ENCODE measurements around the gene CD200. TPM values are rescaled to one million over a fixed set of nuclear protein-coding genes. Genes with fewer than 3 reads are reported as not detected.
"Not testable (repeated sequence)": the region's sequence is repeated elsewhere in the genome, so short reads cannot be mapped to it uniquely, and the experiment has no call there.

Gene CD200
- polyA plus RNA-seq, 2 of the 4 experiments (the other 2 are of a cell fraction) = not detected

- TF ChIP-seq JUN (IDR thresholded peaks at IDR 0.05) (no peak), BHLHE40 (IDR thresholded peaks at IDR 0.05; ENCODE audit: low read depth, low read length) (no peak), SREBF2 (IDR thresholded peaks at IDR 0.05) (no peak)
- TF ChIP-seq, protein P1, sequence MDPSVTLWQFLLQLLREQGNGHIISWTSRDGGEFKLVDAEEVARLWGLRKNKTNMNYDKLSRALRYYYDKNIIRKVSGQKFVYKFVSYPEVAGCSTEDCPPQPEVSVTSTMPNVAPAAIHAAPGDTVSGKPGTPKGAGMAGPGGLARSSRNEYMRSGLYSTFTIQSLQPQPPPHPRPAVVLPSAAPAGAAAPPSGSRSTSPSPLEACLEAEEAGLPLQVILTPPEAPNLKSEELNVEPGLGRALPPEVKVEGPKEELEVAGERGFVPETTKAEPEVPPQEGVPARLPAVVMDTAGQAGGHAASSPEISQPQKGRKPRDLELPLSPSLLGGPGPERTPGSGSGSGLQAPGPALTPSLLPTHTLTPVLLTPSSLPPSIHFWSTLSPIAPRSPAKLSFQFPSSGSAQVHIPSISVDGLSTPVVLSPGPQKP (IDR thresholded peaks at IDR 0.05; ENCODE audit: low read depth, low read length) = no peak
These were observed 68.7 kb downstream of the CD200 start (continued) for GRCh38 chr3:112401617-112402016.

DNA sequence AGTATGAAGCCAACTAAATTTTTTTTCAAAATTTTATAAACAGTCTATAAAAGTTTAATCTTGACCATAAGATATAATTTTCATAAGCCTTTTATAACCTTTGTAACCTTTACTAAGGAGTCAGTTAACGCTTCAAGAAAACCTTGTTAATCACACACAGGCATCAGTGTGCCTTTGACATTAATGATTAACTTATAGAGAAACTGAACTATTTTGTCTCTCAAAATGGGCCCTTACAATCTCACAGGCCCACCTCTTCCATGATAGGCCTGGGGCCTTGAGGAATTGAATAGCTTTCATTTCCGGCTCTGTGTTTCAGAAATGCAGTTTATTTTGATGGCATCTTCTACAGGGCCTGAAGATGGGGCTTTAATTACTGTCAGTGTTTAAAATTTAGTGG, 70.1 kb downstream of the CD200 start:
- ChIA-PET POLR2A (no interaction called here), CTCF (no interaction called here)
- Histone ChIP-seq H3K4me1 (no peaks in the 10 kb centered on the region), H3K27ac (no peak overlapping the region), H3K9me3 (no peaks in the 10 kb centered on the region), H3K4me3 (no peak overlapping the region), H3K4me2 (no peak overlapping the region)
- TF ChIP-seq FOXS1 (CRISPR knock-in tag; IDR thresholded peaks at IDR 0.05) (no peak), MAFK (IDR thresholded peaks at IDR 0.05; ENCODE audit: partially characterized antibody) (no peak), BHLHE40 (IDR thresholded peaks at IDR 0.05; ENCODE audit: low read depth, low read length) (no peak)
- 89% methylated on average over 2 of the region's 2 CpGs for WGBS (ENCODE audit: missing lambda C conversion rate)
- ATAC-seq = no peak
- no peak for DNase-seq (ENCODE audit: low read depth in 1 of 2, low spot score in 1 of 2)
- FAIRE-seq = no peak

GRCh38 chr3:112404924-112405549, 72.1 kb downstream of the CD200 start:
- H3K27ac ChIP-seq; H3K4me3 ChIP-seq; POLR2A ChIA-PET; DNase-seq (ENCODE audit: low read depth in 1 of 2, low spot score in 1 of 2); ATAC-seq; FAIRE-seq; H3K4me1 ChIP-seq; H3K9me3 ChIP-seq; H3K4me2 ChIP-seq: not testable (repeated sequence)
- CTCF ChIA-PET = interaction anchor here (1.5 kb wide), 1 partner anchor 13 kb away, joined by 3 read pairs; no protein-coding TSS in a partner anchor
- 55% methylated on average over 5 of the region's 5 CpGs for WGBS (ENCODE audit: missing lambda C conversion rate)

DNA sequence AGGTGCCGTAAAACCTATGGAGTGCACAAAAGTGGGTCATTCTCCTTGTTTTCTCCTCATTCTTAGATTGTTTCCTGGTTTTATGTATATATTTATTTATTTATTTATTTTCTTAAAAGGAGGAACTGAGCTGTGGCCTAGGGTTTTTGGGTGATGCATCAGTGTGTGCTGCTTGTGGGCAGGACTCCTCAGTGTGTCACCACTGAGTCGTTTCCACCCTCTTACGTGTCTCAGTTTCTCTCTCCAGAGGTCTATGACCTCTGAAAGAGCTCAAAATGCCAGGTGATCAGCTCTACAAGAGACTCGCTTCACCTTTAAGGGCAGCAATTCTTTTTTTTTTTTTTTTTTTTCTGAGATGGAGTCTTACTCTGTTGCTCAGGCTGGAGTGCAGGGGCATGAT, 72.9 kb downstream of the CD200 start:
- Histone ChIP-seq H3K4me2 (no peak overlapping the region), H3K4me1 (no peaks in the 10 kb centered on the region), H3K27ac (no peak overlapping the region), H3K4me3 (no peak overlapping the region), H3K9me3 (no peaks in the 10 kb centered on the region)
- DNase-seq (ENCODE audit: low read depth in 1 of 2, low spot score in 1 of 2) = no peak
- ATAC-seq = no peak
- WGBS (ENCODE audit: missing lambda C conversion rate) = 67% methylated on average over 4 of the region's 4 CpGs
- POLR2A ChIA-PET = interaction anchor here (0.6 kb wide), 1 partner anchor 787 kb away, joined by 4 read pairs; no protein-coding TSS in a partner anchor
- FAIRE-seq = no peak
- TF ChIP-seq NPAS2 (CRISPR knock-in tag; IDR thresholded peaks at IDR 0.05; ENCODE audit: borderline replicate concordance) = no peak
- TF ChIP-seq EP300 (IDR thresholded peaks at IDR 0.05) = no peak
- TF ChIP-seq RFX5 (IDR thresholded peaks at IDR 0.05) = no peak
- CTCF ChIA-PET = interaction anchor here (1.5 kb wide), 1 partner anchor 13 kb away, joined by 3 read pairs; no protein-coding TSS in a partner anchor

DNA sequence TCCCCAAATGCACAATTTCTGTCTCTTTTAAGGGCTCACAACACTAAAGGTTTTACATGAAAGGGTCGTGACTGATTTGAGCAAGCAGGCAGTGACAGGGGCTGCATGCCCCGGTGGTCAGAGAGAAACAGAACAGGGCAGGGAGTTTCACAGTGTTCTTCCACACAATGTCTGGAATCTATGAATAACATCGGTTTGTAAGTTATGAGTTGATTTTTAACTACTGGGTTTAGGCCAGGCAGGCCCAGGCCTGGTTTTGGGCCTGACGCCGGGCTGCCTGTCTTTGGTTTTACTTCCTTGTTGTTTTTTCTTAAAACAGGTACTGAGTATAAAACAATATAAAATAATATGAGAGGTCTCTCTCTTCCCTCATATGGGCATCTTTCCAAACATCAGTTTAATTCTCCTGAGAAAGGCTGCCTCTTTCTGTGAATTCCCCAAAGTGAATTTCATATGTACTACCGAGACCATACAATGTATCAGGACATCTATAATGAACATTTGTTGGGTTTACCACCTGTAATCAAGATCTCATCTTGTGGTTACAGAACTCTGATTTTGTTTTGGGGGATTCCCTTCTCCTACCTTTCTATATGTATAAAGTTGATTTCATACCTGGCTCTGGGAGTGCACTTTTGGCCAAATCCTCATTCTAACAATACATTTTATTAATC, 74.4 kb downstream of the CD200 start:
- FAIRE-seq = no peak
- Histone ChIP-seq H3K4me3 (no peak overlapping the region), H3K27ac (no peak overlapping the region), H3K4me1 (no peaks in the 10 kb centered on the region), H3K9me3 (no peaks in the 10 kb centered on the region), H3K4me2 (no peak overlapping the region)
- DNase-seq (ENCODE audit: low read depth in 1 of 2, low spot score in 1 of 2) = no peak
- CTCF ChIA-PET = no interaction called here
- WGBS (ENCODE audit: missing lambda C conversion rate) = 59% methylated on average over 6 of the region's 6 CpGs
- POLR2A ChIA-PET = no interaction called here
- no peak for TF ChIP-seq CTCF (IDR thresholded peaks at IDR 0.05)
- TF ChIP-seq HEYL (CRISPR knock-in tag; IDR thresholded peaks at IDR 0.05) = no peak
- no peak for TF ChIP-seq ZC3H11A (IDR thresholded peaks at IDR 0.05)
- TF ChIP-seq CEBPB (IDR thresholded peaks at IDR 0.05) = no peak
- TF ChIP-seq SREBF2 (IDR thresholded peaks at IDR 0.05) = no peak
- TF ChIP-seq CHD4 (IDR thresholded peaks at IDR 0.05; ENCODE audit: borderline replicate concordance) = no peak
- no peak for TF ChIP-seq EP300 (IDR thresholded peaks at IDR 0.05)
- no peak for TF ChIP-seq JUN (IDR thresholded peaks at IDR 0.05)
- TF ChIP-seq HOXB5 (CRISPR knock-in tag; IDR thresholded peaks at IDR 0.05) = no peak
- TF ChIP-seq E2F6 (IDR thresholded peaks at IDR 0.05; ENCODE audit: borderline replicate concordance, low read depth) = no peak
- ATAC-seq = no peak

Data from A549 (cell line).